Activated T-cell treated with anti-CD3 and anti-CD28 coated beads, Interleukin-2, amount 50 U/mL, for 72 hours (primary cell): Measurements from ENCODE around the gene MVB12B. TPM values are rescaled to one million over a fixed set of nuclear protein-coding genes. Genes with fewer than 3 reads are reported as not detected.

Experiments used
- ATAC-seq, 2 donors: fragments of 150-1000 bp; cut with Tn5 transposase; replicated peaks in 1 of 2; 2 replicates each; pipeline ENCODE4 v1.10.0; 2021; ENCODE audit warnings: moderate library complexity in 2 of 2, mild to moderate bottlenecking in 1 of 2
- DNase-seq, 2 donors: peaks; one replicate each; pipeline ENCODE4 v3.0.0; 2021 to 2022; ENCODE audit warnings: mixed read lengths in 1 of 2
- H3K27ac Mint-ChIP-seq: one replicate; pipeline ENCODE4 v1.8.0; 2022; ENCODE audit warnings: mild to moderate bottlenecking, moderate library complexity, mixed read lengths
- H3K27me3 Mint-ChIP-seq: one replicate; pipeline ENCODE4 v1.8.0; 2022; ENCODE audit warnings: low read depth, mixed read lengths
- H3K36me3 Mint-ChIP-seq, 2 donors: one replicate each; pipeline ENCODE4 v1.8.0; 2022; ENCODE audit warnings: mixed read lengths in 2 of 2, mild to moderate bottlenecking in 1 of 2; ENCODE audit not compliant: insufficient read depth in 2 of 2
- H3K4me1 Mint-ChIP-seq: one replicate; pipeline ENCODE4 v1.8.0; 2022; ENCODE audit warnings: low read depth, mixed read lengths
- H3K4me3 Mint-ChIP-seq, 2 donors: one replicate each; pipeline ENCODE4 v1.8.0; 2022; ENCODE audit warnings: mild to moderate bottlenecking in 2 of 2, mixed read lengths in 2 of 2, moderate library complexity in 2 of 2
- H3K9me3 Mint-ChIP-seq, 2 donors: one replicate each; pipeline ENCODE4 v1.8.0; 2022; ENCODE audit warnings: mixed read lengths in 2 of 2
- total RNA-seq, 2 donors: library from RNA; stranded (reverse); gene quantifications; one replicate each; pipeline ENCODE4 v1.2.3, GENCODE V29; 2022

Gene MVB12B
- total RNA-seq, 2 donors from 2014 or later: 11.5 to 17.1 TPM

- Mint-ChIP-seq H3K4me1 (no peaks in the 10 kb centered on the region), H3K27me3 (peaks cover 22% of the 10 kb centered on the region), H3K36me3 (no peaks in the 10 kb centered on the region), H3K4me3 (no peak overlapping the region), H3K27ac (no peak overlapping the region), H3K9me3 (no peaks in the 10 kb centered on the region)
- ATAC-seq: no peak
- no peak for DNase-seq
These were observed 177.7 kb downstream of the MVB12B start for GRCh38 chr9:126504086-126504976.

- H3K27me3 Mint-ChIP-seq: peaks cover 23% of the 10 kb centered on the region
- H3K4me3 Mint-ChIP-seq: no peak overlapping the region
- no peaks in the 10 kb centered on the region for H3K4me1 Mint-ChIP-seq
- no peak for ATAC-seq
- no peak overlapping the region for H3K27ac Mint-ChIP-seq
- H3K9me3 Mint-ChIP-seq: no peaks in the 10 kb centered on the region
- no peaks in the 10 kb centered on the region for H3K36me3 Mint-ChIP-seq
- no peak for DNase-seq
These were observed 178.4 kb downstream of the MVB12B start for GRCh38 chr9:126504977-126505455.

- no peak for ATAC-seq
- H3K27ac Mint-ChIP-seq: no peak overlapping the region
- H3K4me3 Mint-ChIP-seq: no peak overlapping the region
- peaks cover 15% of the 10 kb centered on the region for H3K27me3 Mint-ChIP-seq
- no peak for DNase-seq
- H3K9me3 Mint-ChIP-seq: no peaks in the 10 kb centered on the region
- H3K4me1 Mint-ChIP-seq: no peaks in the 10 kb centered on the region
- H3K36me3 Mint-ChIP-seq: no peaks in the 10 kb centered on the region
These were observed 179.2 kb downstream of the MVB12B start for GRCh38 chr9:126505697-126506346.

- Mint-ChIP-seq H3K4me3 (no peak overlapping the region), H3K27ac (no peak overlapping the region), H3K36me3 (no peaks in the 10 kb centered on the region), H3K9me3 (no peaks in the 10 kb centered on the region), H3K27me3 (peaks cover 19% of the 10 kb centered on the region), H3K4me1 (no peaks in the 10 kb centered on the region)
- DNase-seq (no peak), ATAC-seq (no peak)
These were observed 180.0 kb downstream of the MVB12B start for GRCh38 chr9:126506361-126507317.

GRCh38 chr9:126507318-126508109, 180.9 kb downstream of the MVB12B start:
- DNase-seq (no peak), ATAC-seq (no peak)
- Mint-ChIP-seq H3K9me3 (no peaks in the 10 kb centered on the region), H3K27ac (no peak overlapping the region), H3K4me1 (no peaks in the 10 kb centered on the region), H3K4me3 (no peak overlapping the region), H3K27me3 (peaks cover 28% of the 10 kb centered on the region), H3K36me3 (no peaks in the 10 kb centered on the region)

GRCh38 chr9:126508171-126508591, 181.6 kb downstream of the MVB12B start:
- no peak overlapping the region for H3K27ac Mint-ChIP-seq
- no peak for ATAC-seq
- H3K27me3 Mint-ChIP-seq: peaks cover 34% of the 10 kb centered on the region
- DNase-seq: no peak
- no peak overlapping the region for H3K4me3 Mint-ChIP-seq
- H3K36me3 Mint-ChIP-seq: no peaks in the 10 kb centered on the region
- H3K4me1 Mint-ChIP-seq: no peaks in the 10 kb centered on the region
- no peaks in the 10 kb centered on the region for H3K9me3 Mint-ChIP-seq

GRCh38 chr9:126508928-126509327, 182.3 kb downstream of the MVB12B start:
- Mint-ChIP-seq H3K36me3 (no peaks in the 10 kb centered on the region), H3K27me3 (peaks cover 41% of the 10 kb centered on the region), H3K27ac (no peak overlapping the region)

GRCh38 chr9:126509718-126510117, 183.1 kb downstream of the MVB12B start:
- H3K27me3 Mint-ChIP-seq: peaks cover 41% of the 10 kb centered on the region
- DNase-seq (no peak), ATAC-seq (no peak)
- H3K4me3 Mint-ChIP-seq: no peak overlapping the region
- H3K27ac Mint-ChIP-seq: no peak overlapping the region
- no peaks in the 10 kb centered on the region for H3K4me1 Mint-ChIP-seq
- no peaks in the 10 kb centered on the region for H3K9me3 Mint-ChIP-seq
- no peaks in the 10 kb centered on the region for H3K36me3 Mint-ChIP-seq

More at GRCh38 chr9:126508928-126509327, 182.3 kb downstream of the MVB12B start:
- no peak overlapping the region for H3K4me3 Mint-ChIP-seq
- H3K4me1 Mint-ChIP-seq: no peaks in the 10 kb centered on the region
- no peaks in the 10 kb centered on the region for H3K9me3 Mint-ChIP-seq
- no peak for DNase-seq
- no peak for ATAC-seq

- Mint-ChIP-seq H3K9me3 (no peaks in the 10 kb centered on the region), H3K36me3 (no peaks in the 10 kb centered on the region), H3K27ac (no peak overlapping the region), H3K27me3 (peaks cover 49% of the 10 kb centered on the region), H3K4me1 (no peaks in the 10 kb centered on the region), H3K4me3 (no peak overlapping the region)
- DNase-seq (no peak), ATAC-seq (no peak)
These were observed 183.9 kb downstream of the MVB12B start for GRCh38 chr9:126510564-126510963.

GRCh38 chr9:126511411-126511810, 184.8 kb downstream of the MVB12B start:
- H3K36me3 Mint-ChIP-seq: no peaks in the 10 kb centered on the region
- no peak for ATAC-seq
- DNase-seq: no peak
- H3K27ac Mint-ChIP-seq: no peak overlapping the region
- H3K9me3 Mint-ChIP-seq: no peaks in the 10 kb centered on the region
- peaks cover 52% of the 10 kb centered on the region for H3K27me3 Mint-ChIP-seq
- no peak overlapping the region for H3K4me3 Mint-ChIP-seq
- H3K4me1 Mint-ChIP-seq: peaks cover 3% of the 10 kb centered on the region

- no peaks in the 10 kb centered on the region for H3K36me3 Mint-ChIP-seq
- DNase-seq: no peak
- peaks cover 65% of the 10 kb centered on the region for H3K27me3 Mint-ChIP-seq
- no peak for ATAC-seq
- no peak overlapping the region for H3K27ac Mint-ChIP-seq
- H3K4me1 Mint-ChIP-seq: peaks cover 23% of the 10 kb centered on the region
- H3K9me3 Mint-ChIP-seq: no peaks in the 10 kb centered on the region
- H3K4me3 Mint-ChIP-seq: no peak overlapping the region
These were observed 186.8 kb downstream of the MVB12B start for GRCh38 chr9:126513159-126514036.
